IMR-90 (cell line): ENCODE data around the gene RAB11FIP4. TPM values are rescaled to one million over a fixed set of nuclear protein-coding genes. Genes with fewer than 3 reads are reported as not detected.

Experiments used
- ATAC-seq: fragments of 200-7000 bp; cut with Tn5 transposase; 2 replicates; pipeline ENCODE4 v1.9.1; 2020; ENCODE audit warnings: low read depth, mild to moderate bottlenecking, moderate library complexity
- BruUV-seq: library from RNA; stranded (reverse); fragments of 400-500 nt; replicated peaks from 2 replicates; lab custom pipeline; 2021; lab: Mats Ljungman, UMichigan
- CTCF ChIA-PET: fragments of 300-600 bp; formaldehyde crosslinking; extraction: SDS; loops from one replicate; lab custom pipeline; 2021; ENCODE audit warnings: antibody characterized with exemption; lab: Yijun Ruan, JAX
- POLR2A ChIA-PET: fragments of 300-600 bp; sonication (Branson Sonifier 250); formaldehyde crosslinking; loops from one replicate; lab custom pipeline; 2022; ENCODE audit warnings: antibody characterized with exemption; ENCODE audit not compliant: unreplicated experiment; lab: Charles Lee
- DNase-seq: peaks from one replicate; pipeline ENCODE4 v3.0.0; 2013
- H2AFZ ChIP-seq: replicated peaks from 2 replicates; pipeline ENCODE3; 2013; ENCODE audit warnings: low read length, mild to moderate bottlenecking; ENCODE audit not compliant: poor library complexity
- H2AK5ac ChIP-seq: 2 replicates; pipeline ENCODE4 v1.6.1; 2013; ENCODE audit warnings: low read depth, low read length, inconsistent platforms
- H2AK9ac ChIP-seq: replicated peaks from 2 replicates; pipeline ENCODE3; 2013; ENCODE audit warnings: mild to moderate bottlenecking, low read depth, low read length, moderate library complexity; ENCODE audit not compliant: poor library complexity
- H2BK120ac ChIP-seq: 2 replicates; pipeline ENCODE4 v1.6.1; 2013; ENCODE audit warnings: low read depth, low read length, inconsistent platforms
- H2BK15ac ChIP-seq: 3 replicates; pipeline ENCODE4 v1.6.1; 2013; ENCODE audit warnings: low read depth, low read length, inconsistent platforms
- H2BK20ac ChIP-seq: 2 replicates; pipeline ENCODE4 v1.6.1; 2013; ENCODE audit warnings: low read depth, mild to moderate bottlenecking, inconsistent platforms, low read length, moderate library complexity
- H2BK5ac ChIP-seq: 2 replicates; pipeline ENCODE4 v1.6.1; 2013; ENCODE audit warnings: mild to moderate bottlenecking, low read depth, low read length, inconsistent platforms; ENCODE audit not compliant: poor library complexity, severe bottlenecking
- H3K14ac ChIP-seq: replicated peaks from 2 replicates; pipeline ENCODE4 v1.6.1; 2013; ENCODE audit warnings: low read depth, low read length, inconsistent platforms
- H3K18ac ChIP-seq: 2 replicates; pipeline ENCODE4 v1.6.1; 2013; ENCODE audit warnings: low read depth, low read length, control low read depth
- H3K23ac ChIP-seq: 2 replicates; pipeline ENCODE4 v1.6.1; 2013; ENCODE audit warnings: low read depth, low read length, inconsistent platforms
- H3K27ac ChIP-seq: 2 replicates; pipeline ENCODE4 v1.5.1; 2013; ENCODE audit warnings: mild to moderate bottlenecking, control low read depth, low read length; ENCODE audit not compliant: insufficient read depth
- H3K27me3 ChIP-seq: 2 replicates; pipeline ENCODE4 v1.6.1; 2013; ENCODE audit warnings: low read length; ENCODE audit not compliant: control insufficient read depth, insufficient read depth
- H3K36me3 ChIP-seq: 2 replicates; pipeline ENCODE4 v1.6.1; 2013; ENCODE audit warnings: low read length, mixed read lengths; ENCODE audit not compliant: control insufficient read depth, insufficient read depth
- H3K4ac ChIP-seq: 2 replicates; pipeline ENCODE4 v1.6.1; 2013; ENCODE audit warnings: low read depth, low read length, inconsistent platforms
- H3K4me1 ChIP-seq: 2 replicates; pipeline ENCODE4 v1.6.1; 2013; ENCODE audit warnings: low read length, mixed read lengths; ENCODE audit not compliant: control insufficient read depth, insufficient read depth
- H3K4me2 ChIP-seq: 2 replicates; pipeline ENCODE4 v1.6.1; 2013; ENCODE audit warnings: low read depth, mild to moderate bottlenecking, control low read depth, low read length, moderate library complexity
- H3K4me3 ChIP-seq: 2 replicates; pipeline ENCODE4 v1.5.1; 2013; ENCODE audit warnings: low read depth, mild to moderate bottlenecking, control low read depth, low read length, moderate library complexity; ENCODE audit not compliant: insufficient read depth
- H3K56ac ChIP-seq: 2 replicates; pipeline ENCODE4 v1.6.1; 2013; ENCODE audit warnings: low read length, inconsistent platforms; ENCODE audit not compliant: insufficient read depth; ENCODE audit errors: extremely low read depth
- H3K79me1 ChIP-seq, 2 experiments: 2 replicates each; pipeline ENCODE4 v1.6.1; 2013; ENCODE audit warnings: low read length in 2 of 2, inconsistent platforms in 1 of 2, low read depth in 1 of 2
- H3K9ac ChIP-seq: 2 replicates; pipeline ENCODE4 v1.6.1; 2013; ENCODE audit warnings: low read depth, low read length, control low read depth
- H3K9me1 ChIP-seq: 2 replicates; pipeline ENCODE4 v1.6.1; 2013; ENCODE audit warnings: low read length, inconsistent platforms; ENCODE audit not compliant: insufficient read depth
- H3K9me3 ChIP-seq: 2 replicates; pipeline ENCODE4 v1.6.1; 2013; ENCODE audit warnings: low read length; ENCODE audit not compliant: control insufficient read depth, insufficient read depth
- H4K20me1 ChIP-seq: 2 replicates; pipeline ENCODE4 v1.6.1; 2013; ENCODE audit warnings: low read length, inconsistent platforms; ENCODE audit not compliant: insufficient read depth
- H4K5ac ChIP-seq: 2 replicates; pipeline ENCODE4 v1.6.1; 2013; ENCODE audit warnings: mild to moderate bottlenecking, low read depth, low read length, control low read depth
- H4K8ac ChIP-seq, 2 experiments: 2 replicates each; pipeline ENCODE4 v1.6.1; 2013; ENCODE audit warnings: low read depth in 2 of 2, low read length in 2 of 2, control low read depth in 1 of 2, inconsistent platforms in 1 of 2
- H4K91ac ChIP-seq: 2 replicates; pipeline ENCODE4 v1.6.1; 2013; ENCODE audit warnings: low read depth, low read length, inconsistent platforms; ENCODE audit not compliant: insufficient read depth
- BHLHE40 ChIP-seq: fragments of 150-350 bp; IDR thresholded peaks from 2 replicates; pipeline ENCODE4 v1.6.1; 2016; ENCODE audit warnings: mild to moderate bottlenecking, low read depth, low read length
- CEBPB ChIP-seq: IDR thresholded peaks from 2 replicates; pipeline ENCODE4 v1.6.1; 2012; ENCODE audit warnings: low read depth, low read length, improper control_type of control experiment
- CHD1 ChIP-seq: IDR thresholded peaks from 2 replicates; pipeline ENCODE4 v1.6.1; 2012; ENCODE audit warnings: low read depth, low read length, improper control_type of control experiment
- ELK1 ChIP-seq: fragments of 150-350 bp; IDR thresholded peaks from 2 replicates; pipeline ENCODE4 v1.6.1; 2016; ENCODE audit warnings: low read depth, mild to moderate bottlenecking, low read length, moderate library complexity, borderline replicate concordance
- RAD21 ChIP-seq: IDR thresholded peaks from 2 replicates; pipeline ENCODE4 v1.6.1; 2012; ENCODE audit warnings: low read length, improper control_type of control experiment
- RFX5 ChIP-seq: IDR thresholded peaks from 2 replicates; pipeline ENCODE4 v1.8.0; 2012; ENCODE audit warnings: low read depth, mild to moderate bottlenecking, low read length, moderate library complexity
- SMC3 ChIP-seq: fragments of 150-350 bp; IDR thresholded peaks from 2 replicates; pipeline ENCODE4 v1.6.1; 2016; ENCODE audit warnings: low read depth, mild to moderate bottlenecking, antibody characterized with exemption, low read length, moderate library complexity
- USF2 ChIP-seq: fragments of 150-350 bp; IDR thresholded peaks from 2 replicates; pipeline ENCODE4 v1.6.1; 2017; ENCODE audit warnings: mild to moderate bottlenecking, antibody characterized with exemption, low read length, low read depth
- dilution Hi-C: fragments of 300-500 bp; cut with HindIII; formaldehyde crosslinking; loops from one replicate; pipeline ENCODE4 v1.14.3; 2018; ENCODE audit warnings: low sequenced_read_pairs; ENCODE audit not compliant: unreplicated experiment
- in situ Hi-C: fragments of 300-500 bp; cut with MboI; formaldehyde crosslinking; loops from 3 replicates; pipeline ENCODE4 v1.14.3; 2019; ENCODE audit warnings: low sequenced_read_pairs, inconsistent platforms, mixed read lengths
- intact Hi-C: fragments of 100-400 bp; cut with micrococcal nuclease; formaldehyde crosslinking; loops from 2 replicates; pipeline ENCODE4 v1.10.0; 2022
- polyA plus RNA-seq, 3 experiments: library from polyadenylated mRNA; depleted of rRNA; stranded (reverse); fragments of >200 nt; gene quantifications; 2 replicates each; pipeline ENCODE4 v1.2.3, GENCODE V29; 2012; ENCODE audit warnings: low replicate concordance in 1 of 3
- total RNA-seq: library from RNA; depleted of rRNA; stranded (reverse); fragments of >200 nt; gene quantifications from 2 replicates; pipeline ENCODE4 v1.2.3, GENCODE V29; 2012

The RAB11FIP4 gene
- total and polyA plus RNA-seq, 2 of the 4 experiments (the other 2 are of a cell fraction): 0.68 to 1.1 TPM

- Histone ChIP-seq H2BK15ac (no peak overlapping the region), H3K79me1 (no peaks in the 10 kb centered on the region; a peak in 1 of 4 replicates), H2BK5ac (no peak overlapping the region), H3K23ac (no peak overlapping the region), H4K5ac (no peak overlapping the region), H2AFZ (no peak overlapping the region), H4K20me1 (no peaks in the 10 kb centered on the region), H3K9ac (no peak overlapping the region), H3K27me3 (no peaks in the 10 kb centered on the region), H2AK9ac (no peak overlapping the region), H4K8ac (no peak overlapping the region), H3K27ac (no peak overlapping the region), H3K4me3 (no peak overlapping the region), H3K18ac (no peak overlapping the region), H3K4me2 (no peak overlapping the region), H2BK20ac (no peak overlapping the region), H2AK5ac (no peak overlapping the region), H3K4ac (no peak overlapping the region), H3K56ac (no peak overlapping the region), H2BK120ac (no peak overlapping the region), H3K36me3 (peaks cover 17% of the 10 kb centered on the region), H4K91ac (no peak overlapping the region), H3K9me1 (no peaks in the 10 kb centered on the region), H3K9me3 (no peaks in the 10 kb centered on the region), H3K14ac (no peak overlapping the region), H3K4me1 (no peaks in the 10 kb centered on the region)
- POLR2A ChIA-PET: no interaction called here
- TF ChIP-seq ELK1: no peak
- TF ChIP-seq BHLHE40: no peak
- no peak for TF ChIP-seq USF2
- no peak for TF ChIP-seq RAD21
- no peak for TF ChIP-seq CEBPB
- no peak for TF ChIP-seq RFX5
- no peak for TF ChIP-seq SMC3
- TF ChIP-seq CHD1: no peak
- BruUV-seq: no TSS peak
- no peak for DNase-seq
- ATAC-seq: no peak
- dilution Hi-C loops: no loop called here
- in situ Hi-C loops: no loop called here
- intact Hi-C loops: no loop called here
- CTCF ChIA-PET: no interaction called here
Observed at GRCh38 chr17:31349454-31349853, 42.0 kb upstream of the RAB11FIP4 start.
